HG03045 (cell line): ENCODE data around the gene HCFC1R1.
"Not testable (repeated sequence)": the region's sequence is repeated elsewhere in the genome, so short reads cannot be mapped to it uniquely, and the experiment has no call there.

ENCODE experiments used
- ATAC-seq: cut with Tn5 transposase; IDR thresholded peaks from one replicate; pipeline ENCODE4 v1.9.1; 2021; ENCODE audit warnings: mild to moderate bottlenecking, moderate library complexity; ENCODE audit not compliant: unreplicated experiment

The HCFC1R1 gene

GRCh38 chr16:3057181-3058138, 33.7 kb upstream of the HCFC1R1 start:
- ATAC-seq: no peak

- no peak for ATAC-seq
These were observed 32.8 kb upstream of the HCFC1R1 start for GRCh38 chr16:3056336-3057180.

- ATAC-seq: not testable (repeated sequence)
These were observed 32.0 kb upstream of the HCFC1R1 start for GRCh38 chr16:3055734-3056115.

- ATAC-seq: no peak
These were observed 31.4 kb upstream of the HCFC1R1 start for GRCh38 chr16:3054965-3055733.

- not testable (repeated sequence) for ATAC-seq
These were observed 29.6 kb upstream of the HCFC1R1 start for GRCh38 chr16:3053330-3053710.

- ATAC-seq: not testable (repeated sequence)
These were observed 29.0 kb upstream of the HCFC1R1 start for GRCh38 chr16:3052571-3053329.

GRCh38 chr16:3051494-3051893, 27.8 kb upstream of the HCFC1R1 start:
- ATAC-seq: no peak

- no peak for ATAC-seq
These were observed 27.3 kb upstream of the HCFC1R1 start for GRCh38 chr16:3051009-3051408.

GRCh38 chr16:3050487-3050886, 26.7 kb upstream of the HCFC1R1 start:
- ATAC-seq: no peak

GRCh38 chr16:3049921-3050481, 26.3 kb upstream of the HCFC1R1 start:
- no peak for ATAC-seq

GRCh38 chr16:3047387-3047720, 23.6 kb upstream of the HCFC1R1 start:
- ATAC-seq: no peak

- ATAC-seq: no peak
These were observed 23.1 kb upstream of the HCFC1R1 start for GRCh38 chr16:3046641-3047386.

GRCh38 chr16:3045758-3046640, 22.3 kb upstream of the HCFC1R1 start, which contains the start of gene MMP25:
Gene MMP25, plus strand, starts transcription at chr16:3046561. Its CDS starts 357 bp downstream, at chr16:3046918.
- no peak for ATAC-seq

- no peak for ATAC-seq
These were observed 21.0 kb upstream of the HCFC1R1 start for GRCh38 chr16:3044708-3045107.

GRCh38 chr16:3042376-3042775, 18.6 kb upstream of the HCFC1R1 start:
- ATAC-seq: no peak

- ATAC-seq: no peak
These were observed 15.2 kb upstream of the HCFC1R1 start for GRCh38 chr16:3038896-3039295.

GRCh38 chr16:3038256-3038655, 14.5 kb upstream of the HCFC1R1 start:
- ATAC-seq: no peak

GRCh38 chr16:3036726-3037315, 13.1 kb upstream of the HCFC1R1 start, which contains the start of gene BICDL2:
Gene BICDL2, minus strand, starts transcription at chr16:3036944. Its CDS starts 1,448 bp downstream, at chr16:3035496.
- ATAC-seq: no peak
